DOHH2 (cell line): ENCODE results near the gene USP10.

ENCODE experiments used
- CTCF ChIP-seq: fragments of 200-600 bp; sonication (generic); IDR thresholded peaks from one replicate; pipeline ENCODE4 v1.5.1; 2014; ENCODE audit warnings: antibody characterized with exemption, mild to moderate bottlenecking, low read depth, low read length; ENCODE audit not compliant: poor library complexity, severe bottlenecking
- EZH2phosphoT487 ChIP-seq: fragments of 200-600 bp; sonication (generic); IDR thresholded peaks from 2 replicates; pipeline ENCODE4 v1.6.1; 2017; ENCODE audit warnings: borderline replicate concordance, mild to moderate bottlenecking, antibody characterized with exemption, low read length, moderate library complexity, mixed read lengths

GRCh38 chr16:84665843-84666242 is 34.0 kb upstream of the USP10 start:
- TF ChIP-seq CTCF (no peak), EZH2phosphoT487 (no peak)
